GM23338 (cell line): ENCODE data around the gene TMEM138. TPM values are rescaled to one million over a fixed set of nuclear protein-coding genes. Genes with fewer than 3 reads are reported as not detected.

Experiments used
- ATAC-seq: fragments of 200-7000 bp; cut with Tn5 transposase; 3 replicates; pipeline ENCODE4 v1.9.1; 2020
- DNase-seq: peaks from one replicate; pipeline ENCODE4 v3.0.0-alpha.2; 2015; ENCODE audit warnings: low spot score
- H2AFZ ChIP-seq: fragments of 200-600 bp; sonication (generic); 2 replicates; pipeline ENCODE4 v1.8.0; 2016; ENCODE audit warnings: antibody characterized with exemption, mild to moderate bottlenecking, moderate library complexity
- H3F3A ChIP-seq: fragments of 200-600 bp; sonication (generic); replicated peaks from 2 replicates; pipeline ENCODE4 v1.8.0; 2017; ENCODE audit warnings: antibody characterized with exemption, mixed run types, low read depth
- H3K27ac ChIP-seq: fragments of 200-600 bp; sonication (generic); 2 replicates; pipeline ENCODE4 v1.6.1; 2016; ENCODE audit warnings: low read depth
- H3K27me3 ChIP-seq: fragments of 200-600 bp; sonication (generic); 2 replicates; pipeline ENCODE4 v1.8.0; 2016; ENCODE audit warnings: mild to moderate bottlenecking, mixed run types, moderate library complexity; ENCODE audit not compliant: insufficient read depth
- H3K36me3 ChIP-seq: fragments of 200-600 bp; sonication (generic); 2 replicates; pipeline ENCODE4 v1.8.0; 2016; ENCODE audit warnings: mild to moderate bottlenecking; ENCODE audit not compliant: insufficient read depth
- H3K4me1 ChIP-seq: fragments of 200-600 bp; sonication (generic); 2 replicates; pipeline ENCODE4 v1.8.0; 2016; ENCODE audit warnings: mild to moderate bottlenecking, moderate library complexity; ENCODE audit not compliant: insufficient read depth
- H3K4me2 ChIP-seq: fragments of 200-600 bp; sonication (generic); 2 replicates; pipeline ENCODE4 v1.7.1; 2017; ENCODE audit warnings: mixed run types
- H3K4me3 ChIP-seq: fragments of 200-600 bp; sonication (generic); 2 replicates; pipeline ENCODE4 v1.6.1; 2016; ENCODE audit warnings: mixed run types
- H3K79me2 ChIP-seq: fragments of 200-600 bp; sonication (generic); replicated peaks from 2 replicates; pipeline ENCODE4 v1.8.0; 2017; ENCODE audit warnings: mild to moderate bottlenecking; ENCODE audit not compliant: insufficient read depth
- H3K9me2 ChIP-seq: fragments of 200-600 bp; sonication (generic); 2 replicates; pipeline ENCODE4 v1.8.0; 2017; ENCODE audit not compliant: insufficient read depth
- H4K20me1 ChIP-seq: fragments of 200-600 bp; sonication (generic); replicated peaks from 2 replicates; pipeline ENCODE4 v1.8.0; 2017; ENCODE audit warnings: mild to moderate bottlenecking; ENCODE audit not compliant: insufficient read depth
- H3K27ac Mint-ChIP-seq: 2 replicates; pipeline ENCODE4 v1.8.0; 2020; ENCODE audit warnings: inconsistent platforms, mild to moderate bottlenecking, moderate library complexity, mixed read lengths
- H3K27me3 Mint-ChIP-seq: 3 replicates; pipeline ENCODE4 v1.8.0; 2022; ENCODE audit warnings: low read depth, mild to moderate bottlenecking, moderate library complexity, mixed read lengths, inconsistent platforms; ENCODE audit not compliant: insufficient read depth, poor library complexity
- H3K36me3 Mint-ChIP-seq: 3 replicates; pipeline ENCODE4 v1.8.0; 2021; ENCODE audit warnings: low read depth, mild to moderate bottlenecking, inconsistent platforms, moderate library complexity, mixed read lengths
- H3K4me1 Mint-ChIP-seq: 3 replicates; pipeline ENCODE4 v1.8.0; 2020; ENCODE audit warnings: mild to moderate bottlenecking, inconsistent platforms, mixed read lengths
- H3K4me3 Mint-ChIP-seq: 3 replicates; pipeline ENCODE4 v1.8.0; 2021; ENCODE audit warnings: moderate library complexity, mild to moderate bottlenecking, inconsistent platforms, mixed read lengths
- H3K9me3 Mint-ChIP-seq: 3 replicates; pipeline ENCODE4 v1.8.0; 2020; ENCODE audit warnings: moderate library complexity, mild to moderate bottlenecking, inconsistent platforms, mixed read lengths
- CTCF ChIP-seq, 2 experiments: fragments of 200-600 bp in 1 of 2; sonication (generic) in 1 of 2; conservative IDR thresholded peaks; 2 replicates each; pipeline versions ENCODE4 v1.5.1 to v1.6.1; 2016 to 2017; ENCODE audit warnings: antibody characterized with exemption in 2 of 2, low read depth in 2 of 2, mild to moderate bottlenecking in 2 of 2, moderate library complexity in 1 of 2
- JUNB ChIP-seq: IDR thresholded peaks from one replicate; pipeline ENCODE4 v1.6.1; 2016; ENCODE audit warnings: antibody characterized with exemption; ENCODE audit not compliant: unreplicated experiment
- NANOG ChIP-seq: IDR thresholded peaks from 2 replicates; pipeline ENCODE4 v1.6.1; 2016; ENCODE audit warnings: antibody characterized with exemption, borderline replicate concordance
- STAT1 ChIP-seq: IDR thresholded peaks from one replicate; pipeline ENCODE4 v1.6.1; 2016; ENCODE audit warnings: antibody characterized with exemption; ENCODE audit not compliant: unreplicated experiment
- ZNF114 ChIP-seq: fragments of 250-450 bp; sonication (Bioruptor Pico); IDR thresholded peaks from 2 replicates; pipeline ENCODE4 v1.5.0; 2020; ENCODE audit warnings: mild to moderate bottlenecking, moderate library complexity
- ZNF331 ChIP-seq: fragments of 250-450 bp; sonication (Bioruptor Pico); IDR thresholded peaks from 2 replicates; pipeline ENCODE4 v1.5.0; 2020; ENCODE audit warnings: low read depth, mild to moderate bottlenecking, moderate library complexity
- ZNF462 ChIP-seq: fragments of 250-450 bp; sonication (Bioruptor Pico); IDR thresholded peaks from 2 replicates; pipeline ENCODE4 v1.5.0; 2020; ENCODE audit warnings: mild to moderate bottlenecking, moderate library complexity
- polyA plus RNA-seq: library from polyadenylated mRNA; unstranded; fragments of >200 nt; fragmentation: Nextera tagmentation; extraction: Ambion mirVana; gene quantifications from 2 replicates; pipeline ENCODE4 v1.2.1, GENCODE V29; 2016
- total RNA-seq: library from RNA; depleted of rRNA; stranded (reverse); fragments of >200 nt; shearing (Covaris generic); gene quantifications from 2 replicates; pipeline ENCODE4 v1.2.3, GENCODE V29; 2014

TMEM138 gene
- total and polyA plus RNA-seq, 2 experiments from 2014 or later: 30.2 to 32.1 TPM

GRCh38 chr11:61414547-61414946 is 52.4 kb downstream of the TMEM138 start:
- peaks cover 26% of the 10 kb centered on the region for H3F3A ChIP-seq
- no peaks in the 10 kb centered on the region for H3K27me3 ChIP-seq
- no peaks in the 10 kb centered on the region for H3K9me2 ChIP-seq
- H3K36me3 ChIP-seq: peaks cover 89% of the 10 kb centered on the region
- no peak for DNase-seq
- no peak for ATAC-seq
- no peak overlapping the region for H3K4me3 ChIP-seq
- TF ChIP-seq ZNF114 (CRISPR knock-in tag) (no peak), ZNF462 (CRISPR knock-in tag) (no peak), JUNB (no peak), ZNF331 (no peak), CTCF (conservative IDR thresholded peaks at IDR 0.05; ENCODE audit: low read depth in 2 of 2) (no peak), NANOG (no peak), STAT1 (no peak)
- peaks cover 58% of the 10 kb centered on the region for H4K20me1 ChIP-seq
- no peak overlapping the region for H3K4me2 ChIP-seq
- H2AFZ ChIP-seq: no peak overlapping the region
- Mint-ChIP-seq H3K36me3 (peaks cover 97% of the 10 kb centered on the region), H3K4me1 (no peaks in the 10 kb centered on the region), H3K27ac (no peak overlapping the region), H3K9me3 (no peaks in the 10 kb centered on the region), H3K27me3 (no peaks in the 10 kb centered on the region), H3K4me3 (no peak overlapping the region)
- no peak overlapping the region for H3K27ac ChIP-seq
- H3K4me1 ChIP-seq: no peaks in the 10 kb centered on the region
- H3K79me2 ChIP-seq: peaks cover 32% of the 10 kb centered on the region
